HG02623 (cell line): ENCODE data around the gene EFCAB8.

ENCODE experiments used
- ATAC-seq: cut with Tn5 transposase; IDR thresholded peaks from one replicate; pipeline ENCODE4 v1.9.1; 2021; ENCODE audit warnings: moderate library complexity; ENCODE audit not compliant: unreplicated experiment

Gene EFCAB8

DNA sequence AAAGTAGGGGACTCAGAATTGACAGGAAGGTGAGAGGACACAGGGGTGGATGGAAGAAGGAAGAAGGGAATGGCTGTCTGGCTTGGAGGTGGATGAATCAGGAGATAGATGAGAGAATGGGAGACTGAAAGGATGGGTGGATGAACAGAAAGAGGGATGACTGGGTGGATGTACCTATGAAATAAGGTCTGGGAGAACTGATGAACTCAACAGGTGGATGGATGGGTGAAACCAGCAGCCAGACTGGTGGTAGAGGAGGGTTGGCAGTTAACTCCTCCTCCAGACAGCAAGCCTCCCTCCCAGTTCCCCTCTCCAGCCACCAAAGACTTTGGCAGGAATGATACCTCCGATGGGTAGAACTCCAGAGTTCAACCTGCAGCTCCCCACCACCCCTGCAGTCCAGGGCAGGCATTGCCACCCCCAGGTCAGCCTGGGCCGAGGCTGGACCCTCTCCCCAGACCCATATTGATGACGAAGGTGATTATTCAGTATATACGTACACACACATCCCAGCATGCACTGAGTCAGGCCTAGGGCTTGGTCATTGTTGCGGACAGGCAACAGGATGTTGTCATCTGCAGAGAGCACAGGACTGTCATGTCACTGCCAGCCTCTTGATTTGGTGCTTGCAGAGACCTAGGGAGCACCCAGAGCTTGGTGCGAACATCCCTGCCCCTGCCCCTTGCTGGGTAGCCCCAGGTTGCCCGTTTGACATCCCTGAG lies 143.5 kb downstream of the EFCAB8 start:
- no peak for ATAC-seq

GRCh38 chr20:33004141-33004751 lies 145.5 kb downstream of the EFCAB8 start, which contains the start of gene SUN5:
TSS of gene SUN5 (minus strand) at chr20:33004433. CDS start at chr20:33004340, 93 bp downstream.
- ATAC-seq, result no peak

GRCh38 chr20:33005132-33005566 lies 146.4 kb downstream of the EFCAB8 start:
- ATAC-seq, result no peak

DNA sequence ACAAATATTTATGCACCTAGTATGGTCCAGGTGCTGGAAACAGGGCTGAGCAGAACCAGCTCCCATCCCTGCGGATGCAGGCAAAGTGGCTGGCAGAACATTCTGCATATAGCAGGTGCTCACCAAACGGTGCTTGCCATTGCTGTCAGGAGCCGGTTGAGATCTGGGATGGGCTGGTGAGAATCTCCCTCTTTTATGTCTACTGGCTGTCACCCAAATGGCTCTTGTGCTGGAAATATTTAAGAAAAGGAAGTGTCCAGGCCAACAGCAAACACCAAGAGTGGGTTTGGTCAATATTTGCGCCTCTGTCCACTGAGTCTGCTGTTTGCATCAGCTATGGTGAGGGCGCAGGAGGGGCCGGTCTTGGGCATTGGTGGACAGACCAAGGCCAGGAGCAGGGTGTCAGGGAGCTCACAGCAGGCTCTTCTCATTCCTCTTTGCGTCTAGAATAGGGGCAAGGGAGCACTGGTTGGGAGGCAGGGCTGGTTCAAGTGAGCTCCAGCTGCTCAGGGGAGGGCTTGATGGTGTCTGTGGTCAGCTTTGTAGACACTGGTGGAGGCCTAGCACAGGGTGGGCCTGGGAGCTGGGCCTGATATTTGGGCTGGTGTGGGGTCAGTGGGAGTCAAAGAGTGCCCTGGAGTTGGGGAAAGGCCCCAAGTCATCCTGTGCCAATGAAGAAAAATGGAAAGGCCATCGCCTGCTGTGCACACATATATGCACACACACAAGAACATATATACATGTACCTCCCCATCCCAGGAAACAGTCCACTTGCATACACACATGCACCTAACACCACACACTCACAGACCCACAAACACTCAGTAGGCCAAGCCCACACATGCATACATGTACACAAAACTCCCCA lies 147.4 kb downstream of the EFCAB8 start:
- no peak for ATAC-seq

DNA sequence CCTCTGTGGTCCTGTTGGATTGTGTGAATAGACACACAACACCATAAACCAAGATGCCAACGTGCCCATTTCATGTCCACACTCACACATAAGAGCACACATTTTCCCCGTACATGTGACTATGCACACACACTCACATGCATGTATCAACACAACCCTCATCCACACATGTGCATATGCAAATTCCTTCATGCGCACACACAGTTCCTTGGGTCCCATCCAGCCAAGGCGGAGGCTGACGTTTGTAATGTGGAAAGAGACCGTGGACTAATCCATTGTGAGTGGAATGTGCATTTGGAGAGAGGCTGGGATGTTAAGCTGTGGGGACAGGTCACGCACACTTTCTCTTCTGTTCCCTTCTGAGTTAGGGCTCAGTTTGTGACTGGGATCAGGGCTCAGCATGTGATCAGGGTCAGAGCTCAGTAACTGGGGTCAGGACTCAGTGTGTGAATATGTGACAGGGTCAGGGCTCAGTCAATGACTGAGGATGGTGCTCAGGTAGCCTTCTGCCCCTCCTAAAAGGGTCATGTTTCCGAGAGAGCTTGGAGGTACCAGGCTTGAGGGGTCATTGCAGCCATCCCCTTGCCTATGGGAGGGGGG lies 148.2 kb downstream of the EFCAB8 start:
- no peak for ATAC-seq

DNA sequence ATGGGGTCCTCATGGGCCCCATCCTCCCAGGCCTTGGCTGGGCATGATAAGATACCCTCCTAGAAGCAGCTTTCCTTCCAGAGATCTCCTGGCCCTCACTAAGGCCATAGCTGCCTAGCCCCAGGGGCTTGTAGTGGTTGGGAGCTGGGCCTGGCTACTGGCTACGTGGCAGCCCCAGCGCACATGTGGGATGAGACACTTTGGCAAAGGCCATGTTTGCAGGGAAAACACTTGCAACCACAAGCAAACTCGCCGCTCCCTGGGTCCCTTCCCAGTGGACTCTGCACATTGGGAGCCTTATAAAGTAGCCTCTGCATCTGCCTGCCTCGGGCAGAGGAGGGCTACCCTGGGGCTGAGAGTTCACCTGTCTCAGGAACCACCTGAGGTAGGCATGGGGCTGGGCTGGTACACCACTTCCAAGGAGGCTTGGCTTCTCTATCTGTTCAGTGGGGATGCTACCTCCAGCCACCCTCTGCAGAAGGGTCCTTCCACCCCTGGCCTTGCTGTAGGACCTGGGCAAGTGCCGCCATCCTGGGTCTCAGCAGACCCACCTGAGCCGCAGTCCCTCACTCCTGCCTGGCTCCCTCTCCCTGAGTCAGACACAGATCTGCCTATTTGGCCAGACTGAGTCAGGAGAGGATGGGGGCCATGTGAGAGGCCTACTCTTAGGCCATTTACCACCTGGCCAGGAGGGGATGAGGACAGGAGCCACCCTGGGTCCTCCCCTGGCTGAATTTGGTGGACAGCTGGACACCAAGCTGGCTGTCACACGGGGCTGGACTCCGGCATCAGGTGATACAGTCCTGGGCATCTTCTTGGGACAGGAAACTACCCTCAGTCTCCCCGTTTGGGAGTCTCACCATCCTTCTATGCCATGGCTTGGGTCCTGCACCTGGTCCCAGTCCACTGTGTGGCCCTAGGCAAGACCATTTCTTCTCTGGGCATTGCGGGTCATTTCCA lies 148.9 kb downstream of the EFCAB8 start, which contains the start of gene BPIFB2:
Gene BPIFB2 (plus strand): TSS at position 329 of the 960 bp plus-strand sequence. CDS start 871 bp downstream, outside the sequence.
- ATAC-seq, result no peak

GRCh38 chr20:33008336-33009213 lies 149.9 kb downstream of the EFCAB8 start:
- no peak for ATAC-seq

- no peak for ATAC-seq
Measured at GRCh38 chr20:33009214-33010132, 150.8 kb downstream of the EFCAB8 start.

- ATAC-seq, result no peak
Measured at GRCh38 chr20:33010133-33010504, 151.4 kb downstream of the EFCAB8 start.

DNA sequence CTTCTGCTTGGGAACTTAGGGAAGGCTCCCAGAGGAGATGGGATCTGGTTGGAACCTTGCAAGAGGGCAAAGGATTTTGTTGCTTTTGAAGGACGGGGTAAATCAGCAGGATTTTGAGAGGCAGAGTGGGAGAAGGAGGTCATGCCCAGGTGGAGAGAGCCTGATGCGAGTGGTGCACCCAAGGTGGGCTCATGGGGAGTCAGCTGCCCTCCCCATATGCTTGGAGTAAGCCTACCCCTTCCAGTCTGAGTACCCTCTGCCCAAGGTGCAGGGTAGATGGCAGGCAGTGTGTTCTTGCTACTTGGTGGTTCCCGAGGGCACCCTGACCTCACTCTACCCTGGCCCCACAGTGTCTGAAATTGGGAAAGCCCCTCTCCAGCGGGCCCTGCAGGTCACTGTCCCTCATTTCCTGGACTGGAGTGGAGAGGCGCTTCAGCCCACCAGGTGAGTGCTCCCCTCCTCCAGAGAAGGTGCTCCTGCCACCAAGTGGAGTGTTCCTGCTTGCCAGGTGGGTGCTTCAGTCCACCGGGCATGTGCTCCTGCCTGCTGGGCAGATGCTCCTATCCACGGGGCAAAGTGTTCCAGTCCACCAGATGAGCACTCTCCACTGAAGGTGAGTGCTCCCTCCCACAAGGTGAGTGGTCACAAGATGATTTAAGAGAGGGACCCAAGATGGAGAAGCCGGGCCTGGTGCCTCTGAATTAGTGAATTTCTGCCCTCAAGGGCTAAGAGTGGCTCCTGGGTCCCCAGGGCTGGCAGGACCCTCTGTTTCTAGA lies 152.1 kb downstream of the EFCAB8 start:
- ATAC-seq, result no peak
